Inflammatory macrophage treated with lipopolysaccharide for 4 hours (primary cell): Measurements from ENCODE around the gene UNC93B1.
"Not testable (repeated sequence)": the region's sequence is repeated elsewhere in the genome, so short reads cannot be mapped to it uniquely, and the experiment has no call there.

Experiments used
- DNase-seq: peaks from one replicate; pipeline ENCODE4 v3.0.0-alpha.2; 2020

The UNC93B1 gene

DNA sequence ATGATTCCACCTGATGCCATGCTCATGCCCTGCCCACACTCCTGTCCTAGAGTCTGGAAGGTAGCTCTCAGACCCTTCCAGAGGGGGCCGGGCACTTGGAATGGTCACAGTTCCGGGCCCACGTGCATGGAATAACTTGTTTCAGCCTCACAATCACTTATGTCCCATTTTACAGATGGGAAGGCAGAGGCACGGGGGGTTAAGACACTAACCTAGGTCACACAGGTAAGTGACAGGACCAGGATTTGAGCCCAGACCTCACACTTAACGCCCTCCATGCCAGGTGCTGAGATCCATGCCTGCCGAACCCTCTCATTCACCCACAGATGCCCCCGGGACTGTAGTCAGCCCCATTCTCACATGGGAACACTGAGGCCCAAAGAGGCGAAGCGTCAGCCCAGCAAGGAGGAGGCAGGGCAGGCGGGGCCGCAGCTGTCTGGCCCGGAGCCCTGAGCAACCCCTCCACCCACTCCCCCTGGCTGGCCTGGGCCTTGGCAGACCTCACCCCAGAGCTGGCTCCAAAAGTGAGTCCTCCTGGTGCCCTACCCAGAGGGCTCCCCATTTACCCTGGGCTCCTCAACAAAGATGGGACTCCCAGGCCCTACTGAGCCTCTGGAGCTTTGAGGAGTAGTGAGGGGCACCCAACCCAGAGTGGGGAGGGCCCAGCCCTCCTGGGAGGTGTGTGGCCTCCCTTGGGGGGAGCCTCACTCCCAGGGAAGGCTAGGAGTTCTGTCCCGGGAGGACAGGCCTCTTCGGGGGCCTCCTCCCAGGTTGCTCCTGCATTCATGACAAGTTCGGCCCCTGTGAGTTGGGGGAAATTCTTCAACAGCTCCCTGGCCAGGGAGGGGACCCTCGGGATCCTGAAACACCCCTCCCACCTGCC is 3.8 kb upstream of the UNC93B1 start:
- no peak for DNase-seq

- DNase-seq: no peak
Observed at GRCh38 chr11:68006606-68007166, 2.8 kb upstream of the UNC93B1 start.

DNA sequence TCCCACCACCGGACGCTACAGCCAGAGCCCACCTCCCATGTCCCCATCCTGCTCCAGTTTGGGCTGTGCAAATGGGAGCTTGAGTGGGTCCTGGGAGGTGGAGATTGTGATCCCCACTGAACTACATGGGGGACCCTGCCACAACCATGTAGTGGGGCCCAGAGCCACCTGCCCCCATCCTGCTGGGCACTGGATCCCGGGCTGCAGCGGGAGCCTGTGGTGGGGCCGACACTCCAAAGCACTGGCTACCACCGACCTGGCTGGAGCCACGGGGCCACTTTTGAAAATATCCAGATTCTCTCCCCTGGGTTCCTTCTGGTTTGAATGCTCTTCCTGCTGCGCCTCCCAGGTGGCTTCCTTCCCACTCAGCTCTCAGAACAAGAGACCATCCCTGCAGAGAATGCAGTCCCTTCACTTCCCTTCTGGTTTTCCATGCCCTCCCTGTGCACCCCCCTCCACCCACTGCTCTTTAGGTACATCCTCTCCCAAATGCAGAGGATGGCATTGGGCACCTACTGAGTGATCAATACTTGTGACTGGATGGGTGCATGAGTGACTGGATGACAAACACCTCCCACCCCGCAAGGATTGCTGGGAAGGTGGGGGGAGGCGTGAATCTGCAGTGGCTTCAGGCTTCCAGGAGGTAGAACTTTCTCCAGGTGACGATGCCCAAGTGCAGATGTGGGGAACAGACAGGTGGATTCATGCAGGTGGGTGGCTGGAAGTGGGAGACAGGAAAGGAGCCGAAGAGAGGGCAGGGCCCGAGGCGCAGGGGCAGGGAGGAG is 846 bp upstream of the UNC93B1 start:
- no peak for DNase-seq

DNA sequence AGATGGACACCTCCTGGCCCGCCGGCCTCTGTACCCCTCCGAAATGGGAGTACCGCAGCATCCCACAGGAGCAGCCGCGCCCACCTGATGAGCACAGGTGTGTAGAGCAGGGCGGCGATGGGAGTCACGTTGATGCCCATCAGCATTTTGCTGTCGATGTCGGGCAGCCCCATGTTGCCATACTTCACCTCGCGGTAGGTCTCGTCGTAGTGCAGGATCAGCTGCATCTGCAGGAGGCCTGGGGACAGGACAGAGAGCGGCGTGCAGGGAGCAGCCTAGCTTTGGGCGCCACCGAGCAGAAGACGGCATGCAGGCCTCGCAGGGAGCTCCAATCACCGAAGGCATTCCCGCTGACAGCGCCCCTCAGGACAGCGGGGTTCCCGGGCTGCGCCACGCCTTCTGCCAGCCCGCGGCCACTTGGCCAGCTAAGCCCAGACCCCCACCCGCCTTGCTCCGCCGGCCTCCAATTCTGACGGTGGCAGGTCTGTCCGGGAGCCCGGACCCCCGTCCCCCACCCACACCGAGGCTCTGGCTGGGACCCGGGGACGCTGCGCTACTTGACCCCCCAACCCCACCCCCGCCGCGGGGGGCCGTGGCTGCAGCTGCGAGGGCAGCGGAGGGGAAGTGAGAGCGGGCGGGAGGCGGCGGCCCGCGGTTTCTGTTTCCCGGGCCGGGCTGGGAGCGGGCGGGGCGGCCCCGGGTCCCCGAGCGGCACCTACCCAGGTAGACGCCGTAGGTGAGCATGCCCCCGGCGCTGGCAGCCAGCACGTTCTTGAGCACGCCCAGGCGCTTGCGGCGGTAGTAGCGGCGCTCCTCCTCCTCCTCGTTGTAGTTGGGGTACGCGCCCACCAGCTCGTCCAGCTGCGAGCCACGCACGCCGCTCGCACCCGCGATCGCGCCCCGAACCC is 705 bp downstream of the UNC93B1 start:
- peak; percentile 51 for DNase-seq

DNA sequence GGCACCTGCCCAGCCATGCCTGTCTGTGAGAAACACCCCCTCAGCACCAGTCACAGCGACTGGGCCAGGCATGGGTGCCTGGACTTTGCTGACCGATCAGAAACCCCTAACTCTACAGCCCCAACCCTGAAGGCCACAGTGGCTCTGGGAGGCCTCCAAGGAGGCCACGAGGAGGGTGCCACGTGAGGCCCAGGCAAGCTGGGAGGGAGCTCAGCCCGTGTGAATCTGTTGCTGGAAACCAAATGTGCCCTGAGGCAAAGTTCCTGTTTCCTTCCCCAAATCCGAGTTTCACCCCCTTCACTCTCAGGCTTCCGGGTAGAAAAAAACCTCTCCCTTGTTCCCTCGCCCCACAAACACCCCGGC is 1.3 kb downstream of the UNC93B1 start:
- DNase-seq: peak; percentile 75

GRCh38 chr11:67999704-68000103 is 4.2 kb downstream of the UNC93B1 start:
- DNase-seq: no peak

DNA sequence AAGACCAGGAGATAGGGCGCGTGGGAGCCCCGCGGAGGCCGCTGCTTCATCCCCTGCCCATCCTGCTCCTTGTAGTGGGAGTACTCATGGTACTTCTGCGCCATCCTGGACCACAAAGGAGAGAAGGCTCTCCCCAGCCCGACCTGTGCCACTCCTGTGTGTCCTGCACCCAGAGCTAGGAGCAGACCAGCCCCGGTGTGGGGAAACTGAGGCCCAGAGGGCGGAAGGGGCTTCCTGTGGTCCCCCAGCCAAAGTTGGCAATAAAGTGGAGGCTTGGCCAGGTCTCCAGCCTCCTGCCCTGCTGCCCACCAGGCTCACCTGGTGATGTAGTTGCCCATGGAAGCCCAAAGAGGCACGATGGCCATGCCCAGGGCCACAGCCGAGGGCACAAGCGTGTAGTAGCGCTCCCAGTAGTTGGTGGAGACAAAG is 4.7 kb downstream of the UNC93B1 start:
- no peak for DNase-seq

DNA sequence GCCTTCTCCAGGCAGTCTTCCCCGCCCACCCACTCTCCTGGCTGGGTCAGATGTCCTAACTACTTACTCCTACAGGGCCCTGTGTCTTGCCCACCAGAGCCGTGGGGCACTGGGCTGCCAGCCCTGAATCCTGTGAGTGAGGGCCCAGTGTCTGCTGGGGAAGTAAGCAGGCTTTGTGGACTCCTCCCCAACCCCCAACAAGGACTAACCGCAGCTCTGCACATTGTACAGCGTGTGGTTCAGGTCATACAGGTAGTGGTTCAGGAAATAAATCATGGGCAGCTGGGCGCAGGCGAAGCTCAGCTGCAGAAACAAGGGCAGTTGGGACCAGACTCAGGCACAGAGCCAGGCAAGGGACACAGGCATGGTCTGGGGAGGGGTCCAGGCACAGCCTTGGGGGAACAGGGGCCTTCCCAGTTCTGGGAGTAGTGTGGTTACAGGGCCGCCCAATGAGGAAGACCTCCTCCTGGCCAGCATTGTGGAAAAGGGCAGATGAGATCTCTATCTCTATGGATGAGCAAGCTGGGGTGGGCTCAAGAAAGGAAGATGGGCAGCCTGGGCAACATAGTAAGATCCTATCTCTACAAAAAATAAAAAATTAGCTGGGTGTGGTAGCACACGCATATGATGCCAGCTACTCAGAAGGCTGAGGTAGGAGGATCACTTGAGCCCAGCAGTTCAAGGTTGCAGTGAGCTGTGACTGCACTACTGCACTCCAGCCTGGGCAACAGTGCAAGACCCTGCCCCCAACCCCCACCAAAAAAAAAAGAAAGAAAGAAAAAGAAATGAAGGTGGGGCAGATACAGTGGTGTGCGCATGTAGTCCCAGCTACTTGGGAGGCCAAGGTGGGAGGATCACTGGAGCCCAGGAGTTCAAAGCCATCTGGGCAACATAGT is 5.5 kb downstream of the UNC93B1 start:
- no peak for DNase-seq

DNA sequence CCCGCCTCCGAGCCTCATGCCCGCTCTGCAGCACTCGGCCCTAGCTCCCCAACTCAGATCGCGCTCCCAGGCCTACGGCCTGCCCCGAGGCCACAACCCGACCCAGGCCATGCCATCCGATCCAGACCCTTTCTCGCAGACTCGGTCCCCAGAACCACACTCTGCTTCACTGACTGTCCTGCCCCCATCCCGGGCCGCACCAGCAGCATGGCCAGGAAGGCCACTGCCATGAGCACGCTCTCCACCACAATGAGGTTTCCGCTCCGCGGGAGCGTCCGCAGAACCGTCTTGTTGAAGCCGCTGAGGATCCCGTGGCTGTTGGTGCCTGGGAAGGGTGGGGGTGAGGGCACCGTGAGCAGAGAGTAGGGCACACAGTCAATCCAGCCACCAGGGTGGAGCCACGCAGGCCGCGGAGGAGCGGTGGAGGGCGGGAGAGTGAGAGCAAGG is 6.4 kb downstream of the UNC93B1 start:
- DNase-seq: no peak

DNA sequence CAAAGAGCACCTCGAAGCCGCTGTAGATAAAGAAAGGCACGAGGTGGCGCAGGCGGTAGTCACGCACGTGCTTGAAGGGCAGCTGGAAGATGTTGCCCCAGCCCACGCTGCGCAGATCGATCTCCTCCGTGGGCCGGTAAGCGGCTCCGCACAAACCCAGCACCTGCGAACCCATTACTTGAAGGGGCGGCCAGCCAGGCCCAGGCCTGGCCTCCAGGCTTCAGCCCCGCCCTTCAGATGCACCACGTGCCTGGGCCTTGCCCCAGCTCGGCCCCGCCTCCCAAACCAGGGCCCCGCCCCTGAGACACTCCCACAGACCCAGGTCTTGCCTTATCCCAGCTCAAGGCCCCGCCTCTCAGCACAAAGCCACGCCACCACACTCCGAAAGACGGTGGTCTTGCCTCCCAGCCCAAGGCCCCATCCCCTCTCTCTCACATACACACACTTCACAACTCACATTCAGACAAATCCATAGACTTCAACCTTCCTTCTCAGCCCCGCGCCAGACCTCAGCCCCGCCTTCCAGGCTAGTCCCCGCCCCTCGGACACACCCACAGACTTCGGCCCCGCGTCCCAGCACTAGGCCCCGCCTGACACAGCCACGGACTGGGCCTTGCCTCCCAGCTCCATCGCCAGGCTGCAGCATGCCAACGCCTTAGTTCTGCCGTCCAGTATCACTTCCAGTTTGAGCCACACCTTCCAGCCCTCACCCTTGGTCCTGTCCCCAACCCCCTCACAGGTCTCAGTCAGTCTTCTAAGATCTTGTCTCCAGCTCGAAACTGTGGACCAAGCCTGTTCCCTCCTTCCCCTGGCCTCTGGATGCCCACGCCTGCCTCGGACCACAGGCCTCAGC is 7.0 kb downstream of the UNC93B1 start:
- DNase-seq: peak; percentile 91

- no peak for DNase-seq
Observed at GRCh38 chr11:67996051-67996450, 7.8 kb downstream of the UNC93B1 start.

- not testable (repeated sequence) for DNase-seq
Observed at GRCh38 chr11:67995579-67995978, 8.3 kb downstream of the UNC93B1 start.

GRCh38 chr11:67995129-67995528 is 8.8 kb downstream of the UNC93B1 start:
- not testable (repeated sequence) for DNase-seq

DNA sequence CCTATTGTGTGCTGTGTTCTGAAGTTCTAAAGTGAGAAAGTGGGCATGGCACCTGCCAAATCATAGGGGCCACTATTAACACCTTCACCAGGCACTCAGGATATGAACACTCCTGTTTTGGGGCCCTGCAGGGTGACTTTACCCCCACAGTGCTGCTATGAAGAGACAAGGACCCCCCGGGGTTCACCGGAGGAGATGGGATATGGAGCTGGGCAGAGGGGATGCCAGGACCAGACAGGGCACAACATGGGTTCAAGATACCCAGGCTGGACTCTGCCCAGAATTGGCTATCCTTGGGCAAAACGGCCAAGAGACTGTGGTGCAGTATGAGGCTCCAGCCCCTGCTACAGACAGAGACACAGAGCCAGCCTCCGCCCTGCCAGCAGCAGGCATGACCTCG is 9.5 kb downstream of the UNC93B1 start:
- DNase-seq: not testable (repeated sequence)

DNA sequence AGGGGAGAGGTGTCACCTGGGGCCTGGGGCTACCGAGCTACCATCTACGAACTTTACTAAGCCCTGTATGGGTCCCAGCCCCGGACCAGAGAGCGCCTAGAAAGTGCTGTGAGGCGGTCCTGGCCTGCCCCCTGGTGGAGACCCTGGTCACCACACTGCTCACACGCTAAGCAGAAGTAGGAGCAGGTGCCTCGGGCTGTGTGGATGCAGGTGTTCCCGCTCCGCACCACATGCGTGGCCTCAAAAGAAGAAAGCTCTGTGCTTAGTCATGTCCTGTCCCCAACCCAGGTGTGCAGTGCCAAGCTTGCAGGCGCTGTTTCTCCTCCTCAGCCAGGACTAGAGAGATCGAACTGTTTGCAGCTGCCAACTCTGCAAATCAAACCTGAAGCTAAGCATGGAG is 10.1 kb downstream of the UNC93B1 start:
- DNase-seq: not testable (repeated sequence)

DNA sequence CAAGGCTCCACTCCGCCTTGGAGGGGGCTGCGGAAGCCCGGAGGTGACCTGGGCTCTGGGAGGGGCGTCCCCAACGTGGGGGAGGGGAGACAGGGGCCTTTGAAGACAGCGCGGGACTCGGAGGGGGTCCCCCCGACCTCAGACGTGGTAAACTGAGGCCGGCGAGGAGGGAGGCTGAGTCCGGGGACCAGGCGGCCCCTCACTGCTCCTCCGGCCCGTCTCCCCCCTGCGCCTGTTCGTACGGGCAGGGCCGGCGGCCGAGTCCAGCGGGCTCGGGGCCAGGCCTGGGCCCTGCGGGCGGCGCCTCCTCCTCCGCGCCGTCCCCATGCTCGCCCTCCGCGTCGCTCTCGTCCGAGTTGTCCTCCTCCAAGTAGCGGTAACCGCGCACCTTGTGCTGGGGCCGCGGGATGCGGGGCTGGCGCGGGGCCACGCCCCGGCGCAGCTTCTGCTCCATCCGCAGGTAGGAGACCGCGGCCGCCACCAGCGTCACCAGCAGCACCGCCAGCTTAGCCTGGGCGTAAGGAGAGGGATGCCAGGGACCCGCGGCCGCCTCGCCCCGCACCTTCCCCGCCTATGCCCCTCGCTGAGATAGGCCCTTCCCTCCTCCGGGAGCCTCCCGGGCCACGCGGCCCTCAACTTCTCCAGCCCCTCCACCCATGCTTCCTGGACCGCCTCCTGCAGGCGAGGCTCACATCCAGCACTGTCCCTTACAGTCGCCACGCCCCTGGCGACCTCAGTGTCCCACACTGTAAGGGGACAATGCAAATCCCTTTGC is 12.4 kb downstream of the UNC93B1 start:
- not testable (repeated sequence) for DNase-seq

DNA sequence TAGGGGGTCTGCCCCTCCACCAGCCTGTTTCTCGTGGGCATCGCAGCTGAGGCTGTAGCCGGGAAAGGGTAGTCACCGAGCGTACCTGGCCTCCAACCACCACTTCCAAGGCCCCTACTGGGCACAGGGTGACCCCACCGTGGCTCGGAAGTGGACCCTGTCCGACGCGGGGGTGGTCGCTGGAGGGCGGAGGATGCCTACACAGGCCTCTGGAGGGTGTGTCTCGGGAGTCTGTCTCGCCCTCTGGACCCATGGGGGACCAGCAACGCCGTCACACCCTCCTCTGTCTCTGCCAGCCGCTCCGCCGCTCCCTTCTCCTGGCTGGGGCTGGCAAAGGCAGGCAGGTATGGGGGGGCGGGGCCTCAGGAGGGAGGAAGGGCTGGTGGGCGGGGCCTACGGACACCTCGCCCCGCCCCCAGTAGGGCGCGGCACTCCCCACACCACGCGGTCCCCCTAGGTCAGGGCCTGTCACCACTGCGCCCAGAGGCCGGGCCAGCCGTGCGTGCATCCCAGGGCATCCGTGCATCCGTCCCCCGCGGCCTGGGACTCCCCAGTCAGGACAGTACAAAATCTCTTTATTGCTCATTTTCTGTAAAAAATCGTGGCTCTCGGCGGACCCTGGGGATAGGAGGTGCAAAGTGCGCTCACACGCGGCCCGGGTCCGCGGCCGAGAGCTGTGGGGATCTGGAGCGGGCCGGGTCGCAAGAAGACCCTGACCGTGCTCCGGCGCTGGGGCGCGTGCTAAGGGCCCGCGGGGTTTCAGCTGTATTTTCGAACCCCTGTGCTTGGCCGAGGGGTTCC is 13.2 kb downstream of the UNC93B1 start:
- peak; percentile 56 for DNase-seq

GRCh38 chr11:67985302-67985701 is 18.6 kb downstream of the UNC93B1 start:
- not testable (repeated sequence) for DNase-seq

GRCh38 chr11:67983951-67984350 is 19.9 kb downstream of the UNC93B1 start:
- DNase-seq: no peak
